ENCODE results near the gene SARS2.
A peak's percentile ranks its signal among the peaks of the same experiment; 100 is the strongest.

The SARS2 gene

DNA sequence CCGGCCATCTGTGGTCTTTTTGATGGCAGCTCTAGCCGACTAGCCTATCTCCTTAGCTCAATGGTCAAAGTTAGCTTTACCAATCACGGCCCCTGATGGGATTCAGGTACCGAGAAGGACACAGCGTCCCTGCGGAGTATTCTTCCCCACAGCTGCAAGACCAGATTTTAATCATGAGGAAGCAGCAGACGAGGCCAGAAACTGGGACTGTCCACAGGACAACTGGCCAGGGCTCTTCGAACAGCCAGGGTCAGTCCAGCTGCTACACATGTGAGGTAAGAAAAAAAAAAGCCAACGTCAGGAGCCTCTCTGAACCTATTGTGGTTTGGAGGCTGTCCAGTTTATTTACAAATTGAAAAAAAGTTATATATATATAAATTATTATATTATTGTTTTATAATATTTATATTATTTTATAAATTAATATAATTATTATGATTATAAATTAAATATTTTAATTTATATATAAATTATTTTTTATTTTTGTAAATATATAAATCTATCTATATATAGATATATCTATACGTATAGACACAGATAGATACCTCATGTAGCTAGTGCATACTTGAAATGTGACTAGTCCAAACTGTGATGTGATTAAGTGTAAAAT lies 63.3 kb downstream of the SARS2 start:
- FAIRE-seq (peak; percentile 55), DNase-seq (ENCODE audit: low spot score) (no peak)

Data from RCC 7860 (cell line).